A673 (cell line): ENCODE measurements around the gene SMYD3.

Experiments
- CTCF ChIP-seq: fragments of 300-800, 200-600 bp; sonication (generic); conservative IDR thresholded peaks from 2 replicates; pipeline ENCODE4 v1.5.1; 2017; ENCODE audit warnings: low read depth, mild to moderate bottlenecking, antibody characterized with exemption, low read length, moderate library complexity, mixed read lengths
- EZH2 ChIP-seq: fragments of 200-600 bp; sonication (generic); IDR thresholded peaks from 2 replicates; pipeline ENCODE4 v1.6.1; 2017; ENCODE audit warnings: borderline replicate concordance, low read depth, mild to moderate bottlenecking, mixed read lengths, antibody characterized with exemption, low read length; ENCODE audit not compliant: poor library complexity, severe bottlenecking

- TF ChIP-seq CTCF = no peak
- TF ChIP-seq EZH2 = no peak
These were observed 507.1 kb downstream of the SMYD3 start for GRCh38 chr1:245999697-246000637.
